GM13976 (cell line): ENCODE data around the gene CCDC187.

ENCODE experiments used
- DNase-seq: peaks from one replicate; pipeline ENCODE4 v3.0.0; 2012; ENCODE audit warnings: low spot score
- CTCF ChIP-seq: IDR thresholded peaks from 2 replicates; pipeline ENCODE4 v1.5.1; 2012; ENCODE audit warnings: borderline replicate concordance, mild to moderate bottlenecking; ENCODE audit not compliant: insufficient read depth; ENCODE audit errors: extremely low read depth, missing control alignments, control extremely low read depth
- in situ Hi-C: fragments of 300-500 bp; cut with MboI; formaldehyde crosslinking; loops from one replicate; pipeline ENCODE4 v1.12.0; 2022; ENCODE audit warnings: low sequenced_read_pairs, mixed read lengths, inconsistent platforms; ENCODE audit not compliant: unreplicated experiment

CCDC187 gene

GRCh38 chr9:136230773-136231172 is 73.1 kb downstream of the CCDC187 start:
- TF ChIP-seq CTCF = no peak

GRCh38 chr9:136230365-136230764 is 73.5 kb downstream of the CCDC187 start:
- in situ Hi-C loops = no loop called here
- TF ChIP-seq CTCF = no peak
- DNase-seq = no peak

More at GRCh38 chr9:136230773-136231172, 73.1 kb downstream of the CCDC187 start:
- in situ Hi-C loops = no loop called here
- DNase-seq = no peak

GRCh38 chr9:136229096-136230065 is 74.5 kb downstream of the CCDC187 start:
- DNase-seq = no peak
- no peak for TF ChIP-seq CTCF
- in situ Hi-C loops = no loop called here

- in situ Hi-C loops = no loop called here
- no peak for DNase-seq
- TF ChIP-seq CTCF = no peak
Observed at GRCh38 chr9:136228107-136228875, 75.6 kb downstream of the CCDC187 start.

GRCh38 chr9:136226680-136227407 is 77.0 kb downstream of the CCDC187 start:
- no peak for TF ChIP-seq CTCF
- in situ Hi-C loops = no loop called here
- no peak for DNase-seq

GRCh38 chr9:136225748-136226679 is 77.9 kb downstream of the CCDC187 start:
- peak; percentile 94 for TF ChIP-seq CTCF
- DNase-seq = peak; percentile 90
- in situ Hi-C loops = no loop called here
